MM.1S (cell line): ENCODE measurements around the gene RAB21.

Source experiments
- DNase-seq: peaks from one replicate; pipeline ENCODE4 v3.0.0-alpha.2; 2015
- H2AFZ ChIP-seq: fragments of 300-600 bp; sonication (generic); 2 replicates; pipeline ENCODE4 v1.6.0; 2016; ENCODE audit warnings: antibody characterized with exemption, low read length
- H3F3A ChIP-seq: fragments of 300-600 bp; sonication (generic); 2 replicates; pipeline ENCODE4 v1.6.1; 2016; ENCODE audit warnings: mild to moderate bottlenecking, antibody characterized with exemption, low read length, moderate library complexity, mixed read lengths; ENCODE audit not compliant: insufficient read depth
- H3K27ac ChIP-seq: fragments of 300-600 bp; sonication (generic); 2 replicates; pipeline ENCODE4 v1.5.1; 2016; ENCODE audit warnings: mild to moderate bottlenecking, low read length
- H3K27me3 ChIP-seq: fragments of 300-600 bp; sonication (generic); replicated peaks from 2 replicates; pipeline ENCODE4 v1.6.0; 2016; ENCODE audit warnings: low read length; ENCODE audit not compliant: insufficient read depth
- H3K36me3 ChIP-seq: fragments of 300-600 bp; sonication (generic); replicated peaks from 2 replicates; pipeline ENCODE4 v1.6.1; 2016; ENCODE audit warnings: mild to moderate bottlenecking, low read length, mixed read lengths; ENCODE audit not compliant: insufficient read depth
- H3K4me1 ChIP-seq: fragments of 300-600 bp; sonication (generic); 2 replicates; pipeline ENCODE4 v1.6.1; 2016; ENCODE audit warnings: low read length, mixed read lengths
- H3K4me2 ChIP-seq: fragments of 300-600 bp; sonication (generic); 2 replicates; pipeline ENCODE4 v1.6.0; 2016; ENCODE audit warnings: low read depth, low read length
- H3K4me3 ChIP-seq: fragments of 300-600 bp; sonication (generic); 2 replicates; pipeline ENCODE4 v1.5.1; 2016; ENCODE audit warnings: low read length, mixed read lengths
- H3K79me2 ChIP-seq: fragments of 300-600 bp; sonication (generic); 2 replicates; pipeline ENCODE4 v1.6.1; 2016; ENCODE audit warnings: mixed run types, low read length, mixed read lengths
- H3K9ac ChIP-seq: fragments of 300-600 bp; sonication (generic); 2 replicates; pipeline ENCODE4 v1.6.1; 2016; ENCODE audit warnings: low read length, mixed read lengths
- H3K9me2 ChIP-seq: fragments of 300-600 bp; sonication (generic); replicated peaks from 2 replicates; pipeline ENCODE4 v1.6.1; 2016; ENCODE audit warnings: mild to moderate bottlenecking, low read length, mixed read lengths; ENCODE audit not compliant: insufficient read depth
- H3K9me3 ChIP-seq: fragments of 300-600 bp; sonication (generic); replicated peaks from 2 replicates; pipeline ENCODE4 v1.6.1; 2016; ENCODE audit warnings: mild to moderate bottlenecking, low read length, mixed read lengths; ENCODE audit not compliant: insufficient read depth
- H4K20me1 ChIP-seq: fragments of 300-600 bp; sonication (generic); 2 replicates; pipeline ENCODE4 v1.6.1; 2016; ENCODE audit warnings: mild to moderate bottlenecking, low read length, moderate library complexity, mixed read lengths; ENCODE audit not compliant: insufficient read depth
- CTCF ChIP-seq: fragments of 300-600 bp; sonication (generic); IDR thresholded peaks from 2 replicates; pipeline ENCODE4 v1.5.1; 2016; ENCODE audit warnings: antibody characterized with exemption, low read length, mixed read lengths
- EZH2 ChIP-seq: fragments of 300-600 bp; sonication (generic); optimal IDR thresholded peaks from 2 replicates; pipeline ENCODE3; 2017; ENCODE audit warnings: low read depth, mild to moderate bottlenecking, antibody characterized with exemption, low read length, mixed read lengths
- EZH2phosphoT487 ChIP-seq: fragments of 300-600 bp; sonication (generic); IDR thresholded peaks from 2 replicates; pipeline ENCODE4 v1.6.1; 2018; ENCODE audit warnings: antibody characterized with exemption, low read length

RAB21 gene

DNA sequence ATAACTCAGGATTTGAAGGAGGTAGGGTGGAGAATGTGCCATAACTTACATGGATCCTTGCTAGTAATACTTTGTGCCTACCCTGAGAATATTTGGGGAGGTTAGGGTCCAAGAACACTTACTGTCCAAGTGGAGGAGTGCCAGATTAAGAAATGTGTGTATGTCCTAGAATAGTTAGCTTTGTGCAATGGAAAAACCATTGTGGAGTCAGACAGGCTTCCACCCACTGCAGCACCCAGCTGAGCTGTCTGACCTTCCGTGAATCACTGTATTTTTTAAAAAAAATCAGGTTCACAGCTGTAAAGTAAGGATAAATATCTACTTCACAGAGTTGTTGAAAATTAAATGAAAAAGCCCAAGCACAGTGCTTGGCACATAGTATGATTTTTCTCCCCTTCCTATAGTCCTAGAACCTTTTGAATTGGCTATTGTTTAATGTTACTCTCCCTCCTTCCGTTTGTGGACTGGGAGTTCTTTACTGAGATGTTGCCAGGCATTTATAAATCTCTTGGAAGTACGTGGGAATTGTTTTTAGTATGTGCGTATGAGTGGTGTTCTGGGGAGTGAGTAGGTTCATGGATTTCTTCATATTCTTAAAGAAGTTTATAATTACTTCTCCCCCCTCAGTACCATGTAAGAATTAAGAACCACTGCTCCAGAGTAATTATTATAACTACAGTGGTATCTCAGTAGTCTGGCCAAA, 9.2 kb downstream of the RAB21 start:
- no peak overlapping the region for H3K4me3 ChIP-seq
- H4K20me1 ChIP-seq = peaks cover 22% of the 10 kb centered on the region
- H3K79me2 ChIP-seq = peaks cover 100% of the 10 kb centered on the region

GRCh38 chr12:71764587-71765321, 10.1 kb downstream of the RAB21 start:
- H4K20me1 ChIP-seq = peaks cover 22% of the 10 kb centered on the region

More for the DNA sequence above, 9.2 kb downstream of the RAB21 start:
- Histone ChIP-seq H2AFZ (no peak overlapping the region), H3K27me3 (no peaks in the 10 kb centered on the region), H3K9me2 (no peaks in the 10 kb centered on the region), H3K4me1 (no peaks in the 10 kb centered on the region), H3K9ac (no peak overlapping the region), H3K4me2 (no peak overlapping the region), H3K27ac (no peak overlapping the region), H3K36me3 (no peaks in the 10 kb centered on the region; the same call in 1 of the 2 replicates), H3K9me3 (no peaks in the 10 kb centered on the region), H3F3A (no peaks in the 10 kb centered on the region)
- TF ChIP-seq EZH2phosphoT487 (no peak), EZH2 (no peak), CTCF (no peak)
- no peak for DNase-seq

GRCh38 chr12:71766202-71766601, 11.5 kb downstream of the RAB21 start:
- no peak overlapping the region for H3K4me2 ChIP-seq
- no peaks in the 10 kb centered on the region for H3K4me1 ChIP-seq
- H3K9me2 ChIP-seq = no peaks in the 10 kb centered on the region
- H4K20me1 ChIP-seq = peaks cover 22% of the 10 kb centered on the region
- H2AFZ ChIP-seq = no peak overlapping the region
- H3K4me3 ChIP-seq = no peak overlapping the region
- H3K27ac ChIP-seq = no peak overlapping the region
- H3K36me3 ChIP-seq = peaks cover 5% of the 10 kb centered on the region; the same call in 1 of the 2 replicates
- DNase-seq = no peak
- H3K9me3 ChIP-seq = no peaks in the 10 kb centered on the region
- H3F3A ChIP-seq = no peaks in the 10 kb centered on the region
- TF ChIP-seq CTCF (no peak), EZH2phosphoT487 (no peak), EZH2 (no peak)
- no peaks in the 10 kb centered on the region for H3K27me3 ChIP-seq
- no peak overlapping the region for H3K9ac ChIP-seq
- H3K79me2 ChIP-seq = peaks cover 93% of the 10 kb centered on the region

More at GRCh38 chr12:71764587-71765321, 10.1 kb downstream of the RAB21 start:
- Histone ChIP-seq H2AFZ (no peak overlapping the region), H3K27ac (no peak overlapping the region), H3K9ac (no peak overlapping the region), H3K79me2 (peaks cover 100% of the 10 kb centered on the region), H3K4me3 (no peak overlapping the region), H3K4me2 (no peak overlapping the region), H3F3A (no peaks in the 10 kb centered on the region), H3K9me3 (no peaks in the 10 kb centered on the region), H3K27me3 (no peaks in the 10 kb centered on the region), H3K4me1 (no peaks in the 10 kb centered on the region), H3K36me3 (no peaks in the 10 kb centered on the region), H3K9me2 (no peaks in the 10 kb centered on the region)
- DNase-seq = no peak
- no peak for TF ChIP-seq CTCF
- no peak for TF ChIP-seq EZH2phosphoT487
- TF ChIP-seq EZH2 = no peak
